GM19351 (cell line): ENCODE measurements around the gene DYNC1H1.
"Not testable (repeated sequence)": the region's sequence is repeated elsewhere in the genome, so short reads cannot be mapped to it uniquely, and the experiment has no call there.

Source experiments
- ATAC-seq: cut with Tn5 transposase; IDR thresholded peaks from one replicate; pipeline ENCODE4 v1.9.1; 2021; ENCODE audit warnings: mild to moderate bottlenecking, moderate library complexity; ENCODE audit not compliant: unreplicated experiment

The DYNC1H1 gene

DNA sequence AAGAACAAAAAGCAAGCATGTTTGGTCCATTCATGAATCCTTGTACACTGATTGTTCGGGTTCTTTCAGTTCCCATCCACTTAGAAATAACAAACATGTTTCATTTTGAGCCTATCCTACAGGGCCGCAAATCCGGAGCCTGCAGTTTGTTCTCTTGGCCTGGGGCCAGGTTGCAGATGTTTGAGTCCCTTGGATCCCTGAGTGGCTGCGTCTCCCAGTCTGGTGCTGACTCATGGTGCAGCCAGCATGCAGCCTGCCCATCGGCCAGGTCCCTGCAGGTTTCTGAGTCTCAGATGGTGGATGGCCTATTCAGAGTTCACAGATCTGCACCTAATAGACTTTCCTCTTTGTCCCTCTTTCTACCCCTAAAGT is 1.9 kb upstream of the DYNC1H1 start:
- no peak for ATAC-seq

DNA sequence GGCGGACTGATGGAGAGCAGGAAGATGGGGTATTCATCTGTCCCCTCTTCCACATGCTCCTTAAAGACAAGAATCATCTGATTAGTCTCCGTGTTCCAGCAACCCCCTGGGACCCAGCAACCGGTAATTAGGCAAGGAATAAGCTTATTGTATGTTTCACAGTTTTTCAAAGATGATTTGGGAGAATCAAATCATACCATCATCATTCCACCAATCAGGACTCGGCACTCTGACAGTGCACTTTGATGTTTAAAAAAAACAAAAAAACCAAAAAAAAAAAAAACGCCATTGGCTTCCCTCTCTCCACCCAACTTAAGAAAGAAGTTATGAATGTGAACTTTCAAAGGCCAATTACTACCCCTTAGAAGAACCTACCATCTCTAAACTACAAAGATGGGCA is 1.3 kb upstream of the DYNC1H1 start:
- ATAC-seq = no peak

DNA sequence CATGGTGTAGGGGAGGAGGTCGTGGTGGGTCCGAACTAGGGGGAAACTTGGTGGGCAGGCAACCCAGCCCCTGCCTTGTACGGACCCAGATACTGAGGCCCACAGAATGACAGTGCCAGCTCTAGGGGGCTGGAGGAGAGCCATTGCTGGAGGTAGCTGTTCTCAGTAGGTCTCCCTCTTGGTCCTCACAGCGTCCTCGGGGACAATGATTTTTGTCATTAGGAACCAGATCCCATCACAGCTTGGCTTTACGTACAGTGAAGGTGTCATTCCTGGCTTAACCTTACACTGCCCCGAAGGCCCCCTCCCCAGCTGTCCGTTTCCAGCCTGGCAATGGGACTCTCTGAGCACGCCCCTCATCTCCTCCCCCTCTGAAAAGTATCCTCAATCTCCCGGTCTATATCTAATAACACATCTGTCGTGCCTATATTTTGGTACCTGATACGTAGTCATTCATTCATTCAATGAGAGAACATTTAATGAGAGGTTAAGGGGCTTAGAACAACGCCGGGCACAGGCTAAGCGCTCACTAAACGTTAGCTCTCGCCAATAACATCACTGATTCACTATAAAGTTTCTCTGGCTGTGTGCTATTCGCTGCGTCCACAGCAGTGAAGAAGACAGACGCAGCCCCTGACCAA is 597 bp upstream of the DYNC1H1 start:
- no peak for ATAC-seq

DNA sequence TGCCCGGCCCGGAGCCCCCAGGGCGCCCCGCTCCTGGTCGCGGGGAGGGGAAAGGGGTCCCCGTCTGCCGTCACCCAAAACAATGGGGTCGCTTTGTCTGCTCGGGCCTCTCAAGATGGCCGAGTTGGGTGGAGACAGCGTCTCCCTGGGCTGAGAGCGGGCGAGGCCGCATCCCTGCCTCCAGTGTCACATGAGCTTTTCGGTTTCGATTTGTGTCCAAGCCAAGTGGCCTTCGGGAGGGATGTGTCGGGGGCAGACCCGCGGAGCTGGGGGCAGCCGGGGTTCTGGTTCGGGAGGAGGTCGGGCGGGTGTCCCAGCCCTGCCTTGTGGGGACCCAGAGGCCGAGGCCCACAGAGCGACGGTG is 790 bp downstream of the DYNC1H1 start:
- ATAC-seq = peak; percentile 36

DNA sequence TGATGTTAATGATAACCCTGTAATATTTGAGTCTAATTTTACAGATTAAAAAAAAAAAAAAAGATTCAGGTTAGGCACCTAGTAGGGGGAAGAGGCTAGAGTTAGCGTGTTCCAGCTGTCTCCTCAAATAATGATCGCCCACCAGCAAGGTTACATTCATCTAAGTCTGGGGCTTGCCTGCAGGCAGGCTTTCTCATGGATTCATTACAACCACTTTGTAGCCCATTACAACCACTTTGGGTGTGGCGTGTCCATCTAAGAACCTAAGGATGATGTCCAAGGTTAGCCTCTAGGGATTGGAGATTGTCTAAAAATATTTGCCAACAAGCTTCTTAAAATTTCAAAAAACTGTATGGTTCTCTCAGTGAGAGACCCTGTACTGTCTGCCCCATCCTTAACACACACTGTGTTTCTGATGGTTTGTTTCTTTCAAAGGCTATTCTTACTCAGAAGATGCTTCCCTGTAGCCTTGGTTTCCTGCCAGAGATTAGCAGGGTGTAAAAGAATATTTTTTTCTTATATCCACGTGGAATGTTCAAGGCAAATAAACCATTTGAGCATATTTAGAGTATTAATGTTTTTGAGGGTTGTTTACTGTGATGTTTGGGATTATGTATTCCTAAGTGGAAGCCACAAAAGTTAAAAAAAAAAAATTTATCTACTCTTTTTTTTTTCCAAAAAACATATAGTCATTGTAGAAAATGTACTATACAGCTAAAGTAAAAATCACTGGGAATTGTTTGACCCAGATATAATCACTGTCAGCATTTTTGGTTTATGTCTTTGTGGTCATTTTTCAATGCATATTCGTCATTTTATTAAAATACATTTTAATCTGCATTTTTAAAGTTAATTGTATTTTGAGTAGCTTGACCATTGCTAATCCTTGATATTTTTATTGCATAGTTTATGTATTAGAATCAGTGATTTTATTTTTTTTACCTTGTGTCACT is 1.7 kb downstream of the DYNC1H1 start:
- no peak for ATAC-seq

DNA sequence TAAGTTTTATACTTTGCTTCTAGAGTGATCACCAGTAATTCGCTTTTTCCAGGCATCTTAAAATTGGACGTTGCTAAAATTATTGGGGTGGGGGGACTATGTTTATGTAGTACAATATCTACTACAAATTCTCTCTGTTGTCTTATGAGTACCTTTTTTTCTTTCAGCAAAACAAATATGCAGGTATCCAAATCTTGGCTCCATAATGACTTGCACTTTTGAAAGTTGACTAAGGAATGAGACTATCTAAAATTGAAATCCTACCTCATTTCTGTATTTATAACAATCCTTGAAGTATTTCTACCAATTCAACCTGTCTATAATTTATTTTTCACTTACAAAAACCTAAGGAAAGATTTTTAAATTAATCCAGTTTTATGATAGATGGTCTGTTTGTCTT is 2.4 kb downstream of the DYNC1H1 start:
- ATAC-seq = no peak

DNA sequence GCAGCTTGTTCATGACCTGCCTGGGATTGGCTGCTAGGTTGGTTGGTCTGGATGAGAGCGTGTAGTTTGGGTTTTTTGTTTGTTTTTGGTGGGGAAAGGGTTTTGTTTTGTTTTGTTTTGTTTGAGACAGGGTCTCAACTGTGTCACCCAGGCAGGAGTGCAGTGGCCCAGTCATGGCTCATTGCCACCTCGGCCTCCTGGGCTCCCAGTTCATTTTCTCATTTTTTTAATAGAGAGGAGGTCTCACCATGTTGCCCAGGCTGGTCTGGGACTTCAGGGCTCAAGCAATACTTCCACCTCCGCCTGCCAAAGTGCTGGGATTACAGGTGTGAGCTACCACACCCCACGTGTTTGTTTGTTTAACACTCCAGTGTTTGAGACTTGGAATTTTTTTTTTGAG is 3.8 kb downstream of the DYNC1H1 start:
- no peak for ATAC-seq

DNA sequence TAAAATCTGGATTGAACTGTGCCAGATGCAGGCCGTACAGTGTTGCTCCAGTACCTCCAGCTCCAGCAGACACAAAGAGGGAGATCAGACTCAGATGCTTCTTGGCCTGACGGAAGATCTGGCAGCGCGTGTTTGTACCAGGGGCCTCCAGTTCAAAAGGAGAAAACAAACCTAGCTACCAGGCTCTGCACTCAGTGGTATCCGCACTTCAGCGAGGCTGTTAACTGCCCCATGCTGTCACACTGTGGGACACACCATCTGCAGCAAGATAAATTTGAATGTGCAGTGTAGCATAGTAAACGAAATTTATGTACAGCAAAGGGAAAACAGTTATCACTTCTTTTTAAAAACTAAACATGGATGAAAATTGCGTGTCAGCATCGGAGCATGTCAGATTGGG is 5.1 kb downstream of the DYNC1H1 start:
- ATAC-seq = no peak

DNA sequence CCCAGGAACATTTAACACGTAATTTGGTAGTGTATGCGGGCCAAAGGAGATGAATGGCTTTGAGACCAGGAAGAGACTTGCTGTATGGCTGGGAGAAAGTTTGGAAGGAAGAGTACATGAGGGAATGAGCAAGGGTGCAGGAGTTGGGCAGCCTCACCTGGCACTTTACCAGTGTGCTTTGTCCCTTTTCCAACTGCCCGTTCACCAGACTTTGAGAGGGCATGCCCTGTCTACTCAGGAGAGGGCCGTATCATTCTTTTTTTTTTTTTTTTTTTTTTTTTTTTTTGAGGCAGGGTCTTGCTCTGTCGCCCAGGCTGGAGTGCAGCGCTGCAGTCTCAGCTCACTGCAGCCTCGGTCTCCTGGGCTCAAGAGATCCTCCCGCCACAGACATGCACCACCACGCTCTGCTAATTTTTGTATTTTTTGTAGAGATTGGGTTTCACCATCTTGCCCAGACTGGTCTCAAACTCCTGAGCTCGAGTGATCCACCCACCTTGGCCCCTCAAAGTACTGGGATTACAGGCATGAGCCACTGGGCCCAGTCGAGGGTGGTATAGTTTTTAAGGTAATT is 6.5 kb downstream of the DYNC1H1 start:
- ATAC-seq = no peak

DNA sequence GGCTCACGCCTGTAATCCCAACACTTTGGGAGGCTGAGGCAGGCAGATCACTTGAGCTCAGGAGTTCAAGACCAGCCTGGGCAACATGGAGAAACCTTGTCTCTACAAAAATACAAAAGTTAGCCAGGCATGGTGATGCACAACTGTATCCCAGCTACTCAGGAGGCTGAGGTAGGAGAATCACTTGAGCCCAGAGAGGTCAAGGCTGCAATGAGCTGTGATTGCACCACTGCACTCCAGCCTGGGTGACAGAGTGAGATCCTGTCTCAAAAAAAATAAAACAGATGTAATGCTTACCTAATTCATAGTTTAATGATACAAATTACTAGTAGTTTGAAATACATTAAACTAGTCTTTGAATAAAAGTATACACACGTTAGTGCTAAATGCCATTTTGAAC is 7.1 kb downstream of the DYNC1H1 start:
- ATAC-seq = not testable (repeated sequence)

DNA sequence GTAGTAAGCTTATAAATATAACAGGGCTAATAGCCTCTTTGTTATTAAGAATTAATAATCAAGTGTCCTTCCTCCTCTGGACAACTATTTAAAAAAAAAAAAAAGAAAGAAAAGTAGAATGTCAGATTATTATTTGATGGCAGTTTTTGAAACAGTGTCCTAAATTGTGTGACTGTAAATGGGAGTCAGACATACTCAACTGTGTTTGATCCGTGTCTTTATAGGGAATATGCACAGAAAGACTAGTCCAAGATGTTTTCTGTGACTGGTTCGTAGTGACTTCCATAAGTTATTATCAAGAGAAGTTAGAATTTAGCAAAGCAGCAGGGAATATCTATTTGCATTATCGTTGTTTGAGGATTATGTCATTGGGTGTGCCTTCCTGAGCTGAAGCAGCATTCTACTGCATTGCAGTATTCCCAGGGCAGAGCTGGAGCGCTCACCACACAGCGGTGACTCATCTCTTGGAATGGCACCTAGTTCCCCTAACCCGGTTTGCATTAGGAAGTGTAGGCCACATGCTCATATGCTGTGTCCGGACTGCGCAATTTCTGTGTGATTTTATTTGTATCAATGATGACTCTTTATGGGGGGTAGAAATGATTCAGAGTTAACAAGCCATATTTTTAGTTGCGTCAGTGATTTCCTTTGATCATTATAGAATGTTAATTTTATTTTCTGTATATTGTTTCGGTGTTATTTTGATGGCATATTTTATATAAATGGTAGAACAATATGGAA is 7.9 kb downstream of the DYNC1H1 start:
- no peak for ATAC-seq

DNA sequence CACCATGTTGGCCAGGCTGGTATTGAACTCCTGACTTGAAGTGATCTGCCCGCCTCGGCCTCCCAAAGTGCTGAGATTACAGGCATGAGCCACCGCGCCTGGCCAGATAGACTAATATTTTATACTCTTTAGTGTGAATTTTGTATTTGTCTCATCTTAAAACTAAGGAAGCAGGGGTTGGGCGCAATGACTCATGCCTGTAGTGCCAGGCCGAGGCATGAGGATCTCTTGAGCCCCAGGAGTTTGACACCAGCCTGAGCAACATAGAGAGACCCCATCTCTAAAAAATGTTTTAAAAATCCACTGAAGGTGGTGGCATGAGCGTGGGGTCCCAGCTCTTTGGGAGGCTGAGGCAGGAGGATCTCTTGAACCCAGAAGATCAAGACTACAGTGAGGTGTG is 9.0 kb downstream of the DYNC1H1 start:
- ATAC-seq = no peak

DNA sequence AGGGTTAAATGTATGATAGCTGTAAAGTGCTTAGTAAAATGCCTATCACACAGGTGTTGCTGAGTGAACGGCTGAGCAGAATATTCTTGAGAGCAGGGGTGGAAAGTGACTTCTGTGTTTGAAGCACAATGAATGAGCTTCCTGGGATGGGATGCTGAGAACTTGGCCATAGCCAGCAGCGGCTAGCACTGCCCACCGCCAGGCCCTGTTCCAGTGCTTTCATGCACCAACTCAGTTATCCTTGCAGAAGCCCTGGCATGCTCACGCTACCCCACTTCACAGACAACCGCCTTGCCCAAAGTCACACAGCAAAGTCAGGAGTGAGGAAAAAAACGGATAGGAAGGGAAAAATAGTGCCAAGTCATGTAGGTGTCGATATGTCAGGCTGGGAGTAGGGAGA is 10.9 kb downstream of the DYNC1H1 start:
- ATAC-seq = no peak

DNA sequence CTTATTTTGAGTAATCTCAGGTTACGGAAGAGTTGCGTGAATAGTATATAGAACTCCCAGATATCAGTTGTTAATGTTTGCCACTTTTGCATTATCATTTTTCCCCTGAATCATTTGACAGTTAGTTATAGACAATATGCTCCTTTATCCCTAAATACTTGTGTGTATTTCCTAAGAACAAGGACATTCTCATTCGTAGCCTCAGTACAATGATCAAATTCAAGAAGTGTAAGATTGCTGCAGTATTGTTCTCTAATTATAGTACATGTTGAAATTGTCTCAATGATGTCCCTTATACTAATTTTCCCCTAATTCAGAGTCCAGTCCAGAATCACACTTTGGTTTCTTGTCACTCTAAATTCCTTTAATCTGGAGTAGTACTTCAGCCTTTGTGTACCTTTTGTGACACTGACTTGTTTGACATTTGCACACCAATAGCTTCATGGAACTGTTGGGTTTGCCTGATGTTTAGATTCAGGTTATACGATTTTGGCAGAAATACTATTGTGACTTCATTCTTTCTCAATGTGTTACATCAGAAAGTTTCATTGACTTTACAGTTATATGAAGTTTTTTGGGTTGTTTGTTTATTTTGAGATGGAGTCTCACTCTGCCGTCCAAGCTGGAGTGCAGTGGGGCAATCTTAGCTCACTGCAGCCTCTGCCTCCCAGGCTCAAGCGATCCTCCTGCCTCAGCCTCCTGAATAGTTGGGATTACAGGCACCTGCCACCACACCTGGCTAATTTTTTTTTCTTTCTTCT is 13.1 kb downstream of the DYNC1H1 start:
- no peak for ATAC-seq

DNA sequence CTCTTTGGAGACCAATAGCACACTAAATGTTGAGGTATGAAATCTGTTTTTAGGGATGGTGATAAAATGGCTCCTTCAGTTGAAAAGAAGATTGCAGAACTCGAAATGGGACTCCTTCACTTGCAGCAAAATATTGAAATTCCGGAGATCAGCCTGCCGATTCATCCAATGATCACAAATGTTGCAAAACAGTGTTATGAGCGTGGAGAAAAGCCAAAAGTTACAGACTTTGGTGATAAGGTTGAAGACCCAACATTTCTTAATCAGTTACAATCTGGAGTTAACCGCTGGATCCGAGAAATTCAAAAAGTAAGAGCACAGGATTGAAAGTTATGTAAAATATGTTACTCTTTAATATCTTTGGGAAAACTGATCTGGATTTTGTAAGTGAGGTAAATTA is 15.3 kb downstream of the DYNC1H1 start:
- ATAC-seq = no peak

DNA sequence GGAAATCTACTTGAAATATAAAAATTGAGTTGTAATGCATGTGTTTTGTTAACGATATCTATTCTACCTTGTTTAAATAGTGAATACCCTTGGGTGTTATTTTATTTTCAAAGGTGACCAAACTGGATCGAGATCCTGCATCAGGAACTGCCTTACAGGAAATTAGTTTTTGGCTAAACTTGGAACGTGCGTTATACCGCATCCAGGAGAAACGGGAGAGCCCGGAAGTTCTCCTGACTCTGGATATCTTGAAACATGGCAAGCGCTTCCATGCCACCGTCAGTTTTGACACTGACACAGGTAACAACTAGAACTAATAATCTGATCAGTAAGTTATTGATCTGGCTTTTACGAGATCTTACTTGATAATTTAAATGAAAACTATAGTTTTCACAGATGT is 15.9 kb downstream of the DYNC1H1 start:
- ATAC-seq = no peak

DNA sequence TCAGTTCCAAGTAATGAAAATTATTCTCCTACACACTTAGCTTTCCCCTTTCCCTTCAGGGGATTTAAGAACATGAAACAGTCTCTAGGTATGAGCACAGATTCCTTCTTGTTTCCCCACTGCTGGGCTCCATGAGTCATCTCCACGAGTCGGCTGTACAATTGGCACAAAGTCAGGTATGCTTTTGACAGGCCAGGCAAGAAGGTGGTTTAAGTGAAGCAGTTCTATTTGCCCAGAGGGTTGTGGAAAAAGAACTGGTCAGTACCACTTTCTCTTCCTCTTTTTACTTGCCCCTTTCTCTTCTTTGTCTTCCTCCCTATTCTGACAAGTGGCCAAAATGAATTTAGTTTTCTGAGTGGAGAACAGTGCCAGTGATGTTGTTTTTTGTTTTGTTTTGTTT is 16.3 kb downstream of the DYNC1H1 start:
- peak; percentile 97 for ATAC-seq

DNA sequence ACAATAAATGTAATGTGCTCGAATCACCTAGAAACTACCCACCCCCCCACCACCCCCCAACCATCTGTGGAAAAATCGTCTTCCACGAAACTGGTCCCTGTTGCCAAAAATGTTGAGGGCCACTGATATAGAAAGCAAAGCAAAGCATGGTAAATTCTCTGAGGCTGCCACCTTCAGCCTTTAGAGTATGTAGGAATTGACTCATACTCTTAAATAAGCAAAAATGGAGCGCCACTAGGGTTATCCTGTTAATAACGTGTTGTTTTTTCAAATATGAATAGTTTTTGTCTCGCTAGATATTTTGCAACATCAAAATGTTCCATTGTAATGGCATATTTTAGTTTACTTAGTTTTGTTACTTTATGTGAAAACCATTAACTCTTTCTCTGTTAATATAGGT is 18.2 kb downstream of the DYNC1H1 start:
- no peak for ATAC-seq

DNA sequence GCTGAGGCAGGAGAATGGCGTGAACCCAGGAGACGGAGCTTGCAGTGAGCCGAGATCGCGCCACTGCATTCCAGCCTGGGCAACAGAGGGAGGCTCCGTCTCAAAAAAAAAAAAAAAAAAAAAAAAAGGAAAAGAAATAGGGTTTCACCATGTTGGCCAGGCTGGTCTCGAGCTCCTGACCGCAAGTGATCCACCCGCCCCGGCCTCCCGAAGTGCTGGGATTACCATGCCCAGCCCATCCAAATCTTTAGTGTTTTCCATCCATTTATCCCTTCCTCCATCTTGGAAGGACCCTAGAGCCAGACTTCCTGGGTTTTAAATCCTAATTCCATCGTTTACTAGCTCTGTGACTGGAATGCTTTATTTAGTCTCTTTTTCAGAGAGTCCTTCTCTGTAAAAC is 20.5 kb downstream of the DYNC1H1 start:
- ATAC-seq = not testable (repeated sequence)

DNA sequence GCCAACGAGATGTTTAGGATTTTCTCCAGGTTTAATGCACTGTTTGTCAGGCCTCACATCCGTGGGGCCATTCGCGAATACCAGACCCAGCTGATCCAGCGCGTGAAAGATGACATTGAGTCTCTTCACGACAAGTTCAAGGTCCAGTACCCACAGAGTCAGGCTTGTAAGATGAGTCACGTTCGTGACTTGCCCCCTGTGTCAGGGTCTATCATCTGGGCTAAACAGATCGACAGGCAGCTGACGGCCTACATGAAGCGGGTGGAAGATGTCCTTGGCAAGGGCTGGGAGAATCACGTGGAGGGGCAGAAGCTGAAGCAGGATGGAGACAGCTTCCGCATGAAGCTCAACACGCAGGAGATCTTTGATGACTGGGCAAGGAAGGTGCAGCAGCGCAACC is 21.6 kb downstream of the DYNC1H1 start:
- no peak for ATAC-seq

DNA sequence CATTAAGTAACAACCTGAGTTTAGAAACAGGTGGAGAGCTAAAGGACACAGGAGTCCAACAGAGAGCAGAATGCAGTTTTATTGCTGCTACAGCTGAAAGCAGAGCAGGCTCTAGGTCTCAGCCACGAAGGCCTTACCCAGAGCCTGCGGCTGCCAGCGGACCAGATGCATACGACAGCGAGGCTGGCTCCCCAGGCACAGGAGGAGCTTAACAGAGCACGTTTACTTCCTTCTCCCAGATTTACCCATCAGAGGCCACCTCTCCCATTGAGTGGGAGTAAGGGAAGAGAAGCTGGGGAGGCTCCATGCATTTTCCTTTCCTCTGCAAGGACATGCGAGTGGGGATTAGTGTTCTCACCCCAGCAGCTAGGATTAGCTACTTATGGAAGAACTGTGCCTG is 22.6 kb downstream of the DYNC1H1 start:
- no peak for ATAC-seq
